Gastroesophageal sphincter (tissue), 3 donors: ENCODE measurements around the gene PTPN4.

ENCODE experiments used
- CTCF ChIP-seq, 4 experiments: fragments of 200-600 bp in 2 of 4; fragments of 450-650 bp in 2 of 4; sonication (generic) in 1 of 4; IDR thresholded peaks; one replicate each; pipeline ENCODE4 v1.5.1; 2017 to 2019; ENCODE audit warnings: antibody characterized with exemption in 4 of 4, mild to moderate bottlenecking in 2 of 4, moderate library complexity in 2 of 4
- POLR2A ChIP-seq, 2 donors: fragments of 450-650 bp; IDR thresholded peaks; one replicate each; pipeline ENCODE4 v1.6.1; 2017; ENCODE audit warnings: antibody characterized with exemption in 2 of 2, mild to moderate bottlenecking in 2 of 2, moderate library complexity in 1 of 2

- TF ChIP-seq CTCF (IDR thresholded peaks at IDR 0.05) = peak; percentile 15 to 72 (median 43)
- no peak for TF ChIP-seq POLR2A (IDR thresholded peaks at IDR 0.05)
Observed at GRCh38 chr2:119753041-119753929, 6.4 kb upstream of the PTPN4 start.
